ENCODE measurements around the gene PHF24. TPM values are rescaled to one million over a fixed set of nuclear protein-coding genes. Genes with fewer than 3 reads are reported as not detected.

The PHF24 gene
- total and polyA plus RNA-seq, 2 of the 13 experiments (the other 11 are each of a cell fraction or from before 2014, with no cell fraction given), result 0.05 TPM; not detected in 1

DNA sequence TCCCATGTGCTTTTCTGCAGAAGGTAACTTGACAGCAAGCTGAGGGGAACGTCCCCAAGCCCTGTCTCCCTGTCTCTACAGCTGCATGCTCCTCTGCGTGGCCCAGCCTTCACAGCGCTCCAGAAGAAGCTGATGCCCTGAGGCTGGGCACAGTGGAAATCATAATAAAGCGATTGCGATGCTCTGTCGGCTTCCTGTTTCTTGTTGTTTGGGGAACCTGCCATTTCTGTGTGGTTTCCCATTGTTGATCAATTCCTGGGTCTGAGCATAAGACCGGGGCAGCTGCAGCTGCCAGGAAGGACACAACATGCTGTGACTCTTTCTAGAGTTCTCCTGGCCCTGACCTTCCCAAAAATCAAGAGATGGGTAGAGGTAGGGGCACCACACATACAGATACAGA is 24.3 kb downstream of the PHF24 start:
- Histone ChIP-seq H3K79me2 (ENCODE audit: insufficient read depth, low read length) (no peaks in the 10 kb centered on the region), H2AFZ (ENCODE audit: low read length) (no peak overlapping the region), H3K4me3 (replicated peaks in 1 of 3; ENCODE audit: insufficient read depth in 1 of 3, low read depth in 2 of 3, low read length in 3 of 3) (no peak overlapping the region), H3K4me1 (ENCODE audit: insufficient read depth, low read length) (no peaks in the 10 kb centered on the region), H4K20me1 (ENCODE audit: insufficient read depth, low read length) (no peaks in the 10 kb centered on the region), H3K36me3 (replicated peaks in 1 of 2; ENCODE audit: control insufficient read depth in 1 of 2, insufficient read depth in 2 of 2, low read length in 2 of 2) (no peaks in the 10 kb centered on the region), H3K4me2 (ENCODE audit: low read depth, low read length) (no peak overlapping the region), H3K9ac (ENCODE audit: insufficient read depth, low read depth, low read length) (no peak overlapping the region), H3K9me3 (ENCODE audit: low read length) (no peaks in the 10 kb centered on the region), H3K27me3 (ENCODE audit: control insufficient read depth in 1 of 2, insufficient read depth in 2 of 2, low read length in 2 of 2) (peaks cover 0 to 47% of the 10 kb centered on the region in 2 experiments; a peak in 4 of 5 replicates), H3K27ac (ENCODE audit: extremely low read length, insufficient read depth, low read length) (no peak overlapping the region)
- no TSS peak for BruUV-seq (replicated peaks)
- WGBS (ENCODE audit: low lambda C conversion rate), result 2% methylated on average over 7 of the region's 7 CpGs
- in situ Hi-C loops (cut with HindIII; ENCODE audit: extremely low pct_ligation_motif_present, low pct_unique_long_range_greater_than_20kb) (no loop called here), intact Hi-C loops (cut with micrococcal nuclease; ENCODE audit: unreplicated experiment) (no loop called here)
- ATAC-seq (no peak), FAIRE-seq (no peak), DNase-seq (ENCODE audit: low spot score) (no peak)
- TF ChIP-seq JUN (CRISPR knock-in tag; IDR thresholded peaks at IDR 0.05) (no peak), ZNF24 (IDR thresholded peaks at IDR 0.05) (no peak), RCOR2 (CRISPR knock-in tag; IDR thresholded peaks at IDR 0.05) (no peak), HOXD1 (CRISPR knock-in tag; IDR thresholded peaks at IDR 0.05) (no peak), RFX3 (CRISPR knock-in tag; IDR thresholded peaks at IDR 0.05) (no peak), ZNF546 (CRISPR knock-in tag; conservative IDR thresholded peaks at IDR 0.05) (no peak)
- TF ChIP-seq, protein P1, sequence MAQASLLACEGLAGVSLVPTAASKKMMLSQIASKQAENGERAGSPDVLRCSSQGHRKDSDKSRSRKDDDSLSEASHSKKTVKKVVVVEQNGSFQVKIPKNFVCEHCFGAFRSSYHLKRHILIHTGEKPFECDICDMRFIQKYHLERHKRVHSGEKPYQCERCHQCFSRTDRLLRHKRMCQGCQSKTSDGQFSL (CRISPR knock-in tag; IDR thresholded peaks at IDR 0.05), result no peak
- TF ChIP-seq, protein P2, sequence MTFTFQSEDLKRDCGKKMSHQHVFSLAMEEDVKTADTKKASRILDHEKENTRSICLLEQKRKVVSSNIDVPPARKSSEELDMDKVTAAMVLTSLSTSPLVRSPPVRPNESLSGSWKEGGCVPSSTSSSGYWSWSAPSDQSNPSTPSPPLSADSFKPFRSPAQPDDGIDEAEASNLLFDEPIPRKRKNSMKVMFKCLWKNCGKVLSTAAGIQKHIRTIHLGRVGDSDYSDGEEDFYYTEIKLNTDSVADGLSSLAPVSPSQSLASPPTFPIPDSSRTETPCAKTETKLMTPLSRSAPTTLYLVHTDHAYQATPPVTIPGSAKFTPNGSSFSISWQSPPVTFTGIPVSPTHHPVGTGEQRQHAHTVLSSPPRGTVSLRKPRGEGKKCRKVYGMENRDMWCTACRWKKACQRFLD (CRISPR knock-in tag; IDR thresholded peaks at IDR 0.05; ENCODE audit: borderline replicate concordance), result no peak
- POLR2A ChIA-PET, result no interaction called here
- CTCF ChIA-PET (ENCODE audit: low intra/inter-chr PET ratio, low total read pairs), result no interaction called here

DNA sequence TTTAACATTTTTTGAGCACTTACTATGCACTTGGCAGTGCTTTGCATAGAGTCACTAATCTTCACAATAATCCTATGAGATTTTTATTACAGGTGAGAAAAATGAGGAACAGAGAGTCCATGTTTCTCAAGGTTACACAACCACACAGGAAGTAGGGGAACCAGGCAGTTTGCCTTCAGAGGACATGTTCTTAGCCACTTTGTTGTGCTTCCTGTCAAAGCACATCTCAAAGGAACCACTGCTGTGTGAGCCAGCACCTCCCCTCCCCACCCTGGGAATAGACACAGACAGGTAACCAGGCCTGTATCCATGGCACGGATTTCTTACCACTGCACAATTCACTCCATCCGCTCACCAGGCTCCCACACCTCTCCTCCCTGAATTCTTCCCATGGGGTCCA is 25.1 kb downstream of the PHF24 start:
- no peaks in the 10 kb centered on the region for H4K20me1 ChIP-seq (ENCODE audit: insufficient read depth, low read length)
- no peak overlapping the region for H3K4me2 ChIP-seq (ENCODE audit: low read depth, low read length)
- 58% methylated on average over 2 of the region's 2 CpGs for WGBS (ENCODE audit: low lambda C conversion rate)
- ATAC-seq (no peak), FAIRE-seq (no peak), DNase-seq (ENCODE audit: low spot score) (no peak)
- BruUV-seq (replicated peaks), result no TSS peak
- H3K36me3 ChIP-seq (replicated peaks in 1 of 2; ENCODE audit: control insufficient read depth in 1 of 2, insufficient read depth in 2 of 2, low read length in 2 of 2), result no peaks in the 10 kb centered on the region
- ChIA-PET CTCF (ENCODE audit: low intra/inter-chr PET ratio, low total read pairs) (no interaction called here), POLR2A (no interaction called here)
- no peaks in the 10 kb centered on the region for H3K79me2 ChIP-seq (ENCODE audit: insufficient read depth, low read length)
- no peak overlapping the region for H3K9ac ChIP-seq (ENCODE audit: insufficient read depth, low read depth, low read length)
- no peak overlapping the region for H3K4me3 ChIP-seq (replicated peaks in 1 of 3; ENCODE audit: insufficient read depth in 1 of 3, low read depth in 2 of 3, low read length in 3 of 3)
- no peak overlapping the region for H3K27ac ChIP-seq (ENCODE audit: extremely low read length, insufficient read depth, low read length)
- H2AFZ ChIP-seq (ENCODE audit: low read length), result no peak overlapping the region
- H3K27me3 ChIP-seq (ENCODE audit: control insufficient read depth in 1 of 2, insufficient read depth in 2 of 2, low read length in 2 of 2), result peaks cover 0 to 39% of the 10 kb centered on the region in 2 experiments; a peak in 4 of 5 replicates
- in situ Hi-C loops (cut with HindIII; ENCODE audit: extremely low pct_ligation_motif_present, low pct_unique_long_range_greater_than_20kb) (no loop called here), intact Hi-C loops (cut with micrococcal nuclease; ENCODE audit: unreplicated experiment) (no loop called here)
- H3K4me1 ChIP-seq (ENCODE audit: insufficient read depth, low read length), result no peaks in the 10 kb centered on the region
- no peaks in the 10 kb centered on the region for H3K9me3 ChIP-seq (ENCODE audit: low read length)
- TF ChIP-seq HNRNPLL (IDR thresholded peaks at IDR 0.05; ENCODE audit: low read depth, low read length, poor library complexity, severe bottlenecking), result no peak
- TF ChIP-seq IRX3 (CRISPR knock-in tag; IDR thresholded peaks at IDR 0.05; ENCODE audit: borderline replicate concordance, low read depth), result no peak
- TF ChIP-seq HDAC2 (CRISPR knock-in tag; IDR thresholded peaks at IDR 0.05), result no peak
- no peak for TF ChIP-seq ATAD3A (CRISPR knock-in tag; IDR thresholded peaks at IDR 0.05)
- TF ChIP-seq NFE2 (CRISPR knock-in tag; IDR thresholded peaks at IDR 0.05), result no peak
- no peak for TF ChIP-seq ZNF878 (CRISPR knock-in tag; IDR thresholded peaks at IDR 0.05)
- TF ChIP-seq ZNF256 (CRISPR knock-in tag; conservative IDR thresholded peaks at IDR 0.05), result no peak
- TF ChIP-seq RARG (CRISPR knock-in tag; IDR thresholded peaks at IDR 0.05; ENCODE audit: low read depth), result no peak
- TF ChIP-seq ZNF383 (CRISPR knock-in tag; IDR thresholded peaks at IDR 0.05; ENCODE audit: borderline replicate concordance), result no peak
- no peak for TF ChIP-seq GFI1 (CRISPR knock-in tag; IDR thresholded peaks at IDR 0.05; ENCODE audit: borderline replicate concordance)
- no peak for TF ChIP-seq BHLHE40 (IDR thresholded peaks at IDR 0.05; ENCODE audit: low read length)
